HG03139 (cell line): Measurements from ENCODE around the gene NRGN.
"Not testable (repeated sequence)": the region's sequence is repeated elsewhere in the genome, so short reads cannot be mapped to it uniquely, and the experiment has no call there.

Experiments used
- ATAC-seq: cut with Tn5 transposase; IDR thresholded peaks from one replicate; pipeline ENCODE4 v1.9.1; 2021; ENCODE audit not compliant: unreplicated experiment

NRGN gene

GRCh38 chr11:124756033-124756752 lies 16.5 kb downstream of the NRGN start:
- no peak for ATAC-seq

DNA sequence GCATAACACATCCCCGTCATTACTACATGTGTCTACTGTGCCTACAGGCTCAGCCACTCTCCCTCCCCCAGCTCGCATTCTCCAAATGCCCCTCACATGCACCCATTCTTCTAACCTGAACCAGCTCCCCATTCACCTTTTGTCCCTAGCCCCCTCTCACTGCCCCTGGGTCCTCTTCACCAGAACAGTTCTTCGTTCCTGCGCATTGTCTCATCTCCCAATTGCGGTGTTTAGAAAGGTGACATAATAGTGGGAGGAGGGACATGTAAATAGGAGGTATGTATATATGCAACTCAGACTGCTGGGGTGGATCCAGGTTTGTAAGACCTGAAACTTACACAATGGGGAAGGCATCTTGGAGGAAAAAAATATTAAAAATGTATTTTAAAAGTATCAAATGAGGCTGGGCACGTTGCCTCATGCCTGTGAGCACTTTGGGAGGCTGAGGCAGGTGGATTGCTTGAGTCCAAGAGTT lies 17.0 kb downstream of the NRGN start:
- ATAC-seq, result no peak

GRCh38 chr11:124757320-124757719 lies 17.6 kb downstream of the NRGN start:
- ATAC-seq, result no peak

DNA sequence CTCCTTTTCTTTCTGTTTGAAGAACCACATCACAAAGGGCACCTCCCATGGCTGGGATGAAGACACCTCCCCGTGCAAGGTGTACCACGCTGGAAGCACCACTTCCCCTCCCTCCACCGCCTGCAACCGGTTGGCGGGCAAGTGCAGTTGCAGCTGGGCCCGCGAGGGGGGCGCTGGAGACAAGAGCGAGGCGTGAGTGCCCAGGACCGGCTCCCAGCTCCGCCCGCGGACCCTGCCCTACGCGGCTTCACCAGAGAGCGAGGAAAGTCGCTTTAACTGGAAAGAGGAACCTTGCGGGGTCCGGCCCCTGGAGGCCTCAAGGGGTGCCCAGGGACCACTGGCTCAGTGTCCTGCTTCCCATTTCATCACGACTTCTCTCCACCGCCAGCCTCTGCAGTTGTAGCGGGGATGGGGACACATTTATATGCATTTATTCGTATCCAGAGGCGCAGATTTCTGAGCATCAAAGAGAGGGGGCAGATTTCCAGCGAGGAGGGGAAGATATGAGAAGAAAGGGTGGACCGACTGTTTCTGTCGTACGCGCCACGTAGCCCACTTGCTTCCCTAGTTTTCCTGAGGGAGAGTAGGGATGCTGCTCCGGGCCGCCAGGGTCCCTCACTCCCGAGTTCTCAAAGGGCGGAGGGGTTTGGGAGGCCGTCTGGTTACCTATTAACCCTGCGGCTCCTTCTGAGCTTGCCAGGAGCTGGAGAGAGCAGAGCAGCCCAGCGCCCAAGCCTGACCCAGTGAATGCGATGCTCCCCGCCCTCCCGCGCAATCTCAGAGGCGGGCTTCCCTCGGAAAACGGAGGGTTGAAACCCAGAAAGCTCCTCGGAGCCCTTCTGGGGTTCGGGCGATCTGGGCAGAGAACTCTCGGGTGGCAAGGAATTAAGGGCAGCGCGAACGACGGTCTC lies 18.9 kb downstream of the NRGN start:
- ATAC-seq, result peak; percentile 43

DNA sequence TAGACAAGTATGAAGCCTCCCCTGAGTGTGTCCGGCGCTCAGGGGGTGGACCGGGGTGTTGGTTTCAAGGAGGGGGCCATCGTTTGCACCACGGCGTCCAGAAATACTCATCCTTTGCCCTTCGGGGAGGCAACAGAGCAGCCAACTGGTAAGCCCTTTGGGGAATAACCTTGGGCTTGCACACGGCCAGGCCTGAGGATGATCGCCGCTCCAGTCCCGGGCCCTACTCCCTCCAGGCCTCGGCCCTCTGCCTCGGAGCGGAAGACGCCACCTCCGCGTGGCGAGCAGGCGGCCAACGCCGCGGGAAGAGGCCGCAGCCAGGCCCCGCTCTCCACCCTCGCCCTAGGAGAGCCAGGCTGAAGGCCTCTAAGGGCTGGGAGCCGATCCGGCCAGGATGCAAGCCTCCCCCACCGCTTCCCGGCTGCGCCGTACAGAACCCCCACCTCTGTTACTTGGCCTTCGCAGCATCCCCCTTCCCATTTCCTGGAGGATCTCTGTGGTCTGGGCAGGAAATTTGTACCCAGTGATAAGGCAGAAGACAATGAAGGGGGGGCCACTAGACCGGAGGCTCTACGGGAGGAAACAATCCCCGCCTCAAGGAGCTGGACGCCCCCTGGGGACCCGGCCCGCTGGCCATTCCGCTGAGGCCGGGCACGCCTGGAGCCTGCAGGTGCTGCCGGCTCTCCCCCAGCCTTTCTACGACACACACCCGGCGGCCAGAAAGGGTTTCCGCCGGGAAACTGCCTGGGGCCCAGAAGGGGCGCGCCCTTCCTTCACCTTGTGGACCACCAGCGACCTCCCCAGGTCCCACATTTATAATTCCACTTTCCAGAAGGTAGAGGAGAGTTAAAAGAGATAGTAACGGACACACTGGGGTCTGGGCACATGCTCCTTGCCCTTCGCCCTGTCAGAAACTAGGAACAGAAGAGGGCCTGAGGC lies 19.8 kb downstream of the NRGN start:
- ATAC-seq, result no peak

DNA sequence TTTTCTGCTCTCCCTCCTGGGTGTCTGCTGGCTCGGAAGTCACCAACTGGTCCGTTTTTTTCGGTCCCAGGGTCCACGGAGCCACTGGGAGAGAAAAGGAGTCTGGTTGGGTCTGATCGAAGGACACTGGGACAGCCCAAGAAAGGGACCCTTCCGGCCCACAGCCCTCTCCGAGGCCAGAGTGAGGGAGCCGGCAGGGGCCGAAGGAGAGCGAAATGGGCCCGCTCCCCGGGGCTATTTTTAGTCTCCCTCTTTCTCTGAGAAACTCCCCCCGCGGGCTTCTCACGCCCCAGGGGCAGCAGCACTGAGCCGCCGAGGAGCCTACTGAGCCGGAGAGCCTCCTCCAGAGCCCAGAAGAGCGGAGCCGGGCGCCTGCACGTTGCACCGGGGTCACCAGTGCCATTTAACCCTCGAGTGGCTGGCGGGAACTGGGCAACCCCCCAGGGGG lies 20.5 kb downstream of the NRGN start:
- ATAC-seq, result peak; percentile 27

DNA sequence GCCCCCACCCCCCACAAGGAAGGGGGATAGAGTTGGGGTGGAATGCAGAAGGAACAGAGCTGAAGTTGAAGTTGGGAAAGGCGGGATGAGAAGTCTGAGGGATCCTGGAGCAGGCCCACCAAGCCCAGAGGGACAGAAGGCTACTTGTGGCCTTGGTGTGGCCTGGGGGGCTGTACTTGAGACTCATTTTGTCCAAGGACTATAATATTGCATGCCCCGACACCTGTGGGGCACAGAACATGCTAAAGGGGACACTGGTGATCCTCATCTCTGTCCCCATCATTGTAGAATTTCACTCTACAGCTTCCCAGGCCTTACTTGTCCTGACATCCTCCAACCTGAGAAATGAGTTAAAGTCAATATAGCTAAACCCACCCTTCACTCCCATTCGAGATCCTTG lies 21.1 kb downstream of the NRGN start:
- no peak for ATAC-seq

DNA sequence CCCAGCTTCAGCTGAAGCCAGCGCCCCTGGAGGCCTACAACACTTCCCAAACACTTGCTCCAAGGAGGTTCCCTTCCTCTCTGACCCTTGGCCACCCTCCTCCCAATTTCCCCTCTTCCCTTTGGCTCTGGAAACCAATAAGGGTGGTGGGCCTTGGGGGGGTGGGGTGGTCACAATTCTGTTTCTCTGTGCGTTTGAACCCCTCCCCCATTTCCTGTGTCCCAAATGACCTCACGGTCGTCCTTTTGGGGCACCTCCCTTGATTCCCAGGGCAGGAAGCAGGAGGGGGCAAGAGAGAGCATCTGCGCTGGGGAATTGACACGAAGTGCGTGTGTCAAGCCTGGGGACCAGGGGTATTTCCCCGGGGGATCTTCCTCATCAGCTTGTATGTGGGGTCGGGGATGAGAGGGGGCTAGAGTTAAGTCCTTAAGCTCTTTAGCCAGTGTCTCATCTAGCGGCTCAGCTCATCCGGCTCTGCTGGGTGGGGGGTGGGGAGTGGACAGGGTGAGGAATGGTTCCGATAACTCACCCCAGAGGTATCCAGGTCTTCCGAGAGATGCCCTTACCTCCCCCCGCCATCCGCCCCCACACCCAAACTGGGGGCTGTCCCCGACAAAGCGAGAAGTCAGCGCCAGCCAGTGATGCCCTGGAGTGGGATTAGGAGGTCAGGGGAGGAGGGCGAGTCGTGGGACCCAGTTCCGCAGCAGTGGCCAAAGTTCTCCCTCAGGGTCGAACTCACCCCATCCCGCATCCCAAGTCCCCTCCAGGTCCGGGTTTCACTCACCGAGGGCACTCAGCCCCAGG lies 21.8 kb downstream of the NRGN start:
- ATAC-seq, result peak; percentile 0

GRCh38 chr11:124762105-124762623 lies 22.4 kb downstream of the NRGN start, which contains the start of gene ESAM:
Gene ESAM, minus strand, starts transcription at chr11:124762290. Its CDS starts 136 bp downstream, at chr11:124762154.
- peak; percentile 58 for ATAC-seq

DNA sequence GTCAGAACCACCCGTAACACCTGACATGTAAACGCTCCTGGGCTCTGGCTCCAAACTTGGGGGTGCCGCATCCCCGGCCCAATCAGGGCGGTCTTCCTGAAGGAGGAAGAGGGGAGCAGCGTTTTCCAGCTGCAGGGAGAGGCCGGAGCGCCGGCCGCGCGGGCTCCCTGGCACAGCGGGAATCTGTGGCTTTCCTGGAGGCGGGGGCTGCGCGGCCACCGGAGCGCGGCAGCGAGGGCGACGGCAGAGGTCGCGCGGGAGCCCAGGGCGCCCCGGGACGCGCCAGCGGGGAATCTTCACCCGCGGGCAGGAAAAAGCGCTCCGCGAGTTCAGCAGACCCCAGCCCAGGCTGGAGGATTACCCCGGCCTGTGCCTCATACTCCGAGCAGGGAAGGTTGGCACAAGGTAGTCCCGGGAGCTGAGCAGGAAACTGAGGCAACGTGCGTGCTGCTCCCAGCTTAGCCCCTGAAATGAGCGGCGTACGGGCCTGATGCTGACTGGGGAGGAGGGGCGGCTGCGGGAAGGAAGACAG lies 22.9 kb downstream of the NRGN start:
- peak; percentile 4 for ATAC-seq

- ATAC-seq, result no peak
Observed at GRCh38 chr11:124763156-124763947, 23.6 kb downstream of the NRGN start.

GRCh38 chr11:124766156-124766555 lies 26.4 kb downstream of the NRGN start:
- no peak for ATAC-seq

DNA sequence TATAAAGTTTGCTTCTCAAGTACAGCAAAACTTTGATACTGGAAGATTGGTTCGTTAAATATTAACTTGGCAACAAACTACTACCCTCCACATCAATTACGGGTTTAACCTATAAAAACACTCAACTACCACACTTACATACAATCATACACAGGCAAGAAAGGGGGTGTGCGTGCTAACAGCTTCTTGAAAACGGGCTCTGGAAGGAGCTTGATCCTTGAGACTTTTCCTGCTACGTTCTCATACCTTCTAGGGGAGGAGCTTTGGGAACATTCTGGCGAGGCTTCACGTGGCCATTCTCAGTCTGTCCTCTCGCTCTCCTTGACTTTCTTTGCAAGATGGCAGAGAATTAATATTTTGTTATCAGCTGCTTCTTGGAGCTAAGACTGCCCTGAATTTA lies 29.2 kb downstream of the NRGN start:
- ATAC-seq, result no peak

DNA sequence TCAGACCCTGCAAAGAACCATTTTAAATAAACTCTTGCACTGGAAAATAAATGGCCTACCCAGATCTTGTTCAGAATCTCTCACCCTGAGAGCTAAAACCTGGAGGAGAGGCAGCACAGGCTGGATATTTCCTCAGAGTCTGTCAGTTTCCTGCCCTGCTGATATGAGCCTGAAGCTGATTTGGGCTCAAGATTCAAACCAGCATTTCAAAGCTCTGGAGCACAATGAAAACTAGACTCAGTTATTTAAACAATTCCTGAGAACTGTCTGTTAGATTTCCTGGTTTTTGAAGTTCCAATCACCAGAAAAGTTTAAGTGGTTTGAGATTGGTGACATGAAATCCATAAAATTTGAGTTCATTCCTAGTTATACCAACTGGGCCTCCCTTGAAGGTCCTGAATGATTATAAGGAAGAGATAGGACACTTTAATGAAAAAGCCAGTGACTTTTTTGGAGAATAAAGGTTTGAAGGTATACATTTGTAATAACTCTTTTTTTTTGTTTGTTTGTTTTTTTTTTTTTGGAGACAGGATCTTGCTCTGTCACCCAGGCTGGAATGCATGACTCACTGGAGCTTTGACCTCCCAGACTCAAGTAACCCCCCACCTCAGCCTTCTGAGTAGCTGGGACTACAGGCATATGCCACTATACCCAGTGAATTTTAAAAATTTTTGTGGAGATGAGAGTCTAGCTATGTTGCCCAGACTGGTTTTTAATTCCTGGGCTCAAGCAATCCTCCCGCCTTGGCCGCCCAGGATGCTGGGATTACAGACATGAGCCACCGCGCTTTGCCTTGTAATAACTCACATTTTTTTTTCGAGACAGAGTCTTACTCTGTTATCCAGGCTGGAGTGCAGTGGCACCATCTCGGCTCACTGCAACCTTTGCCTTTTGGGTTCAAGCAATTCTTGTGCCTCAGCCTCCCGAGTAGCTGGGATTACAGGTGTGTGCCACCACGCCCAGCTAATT lies 30.3 kb downstream of the NRGN start:
- ATAC-seq, result no peak

- not testable (repeated sequence) for ATAC-seq
Observed at GRCh38 chr11:124770959-124771358, 31.2 kb downstream of the NRGN start.

GRCh38 chr11:124776865-124777645 lies 37.3 kb downstream of the NRGN start:
- ATAC-seq, result no peak

GRCh38 chr11:124778281-124778680 lies 38.5 kb downstream of the NRGN start:
- no peak for ATAC-seq
